Medulla oblongata (tissue), 1 donor: ENCODE data around the gene LMO1.

ENCODE experiments used
- DNase-seq: peaks from one replicate; pipeline ENCODE4 v3.0.0-alpha.2; 2015; ENCODE audit errors: extremely low spot score

LMO1 gene

DNA sequence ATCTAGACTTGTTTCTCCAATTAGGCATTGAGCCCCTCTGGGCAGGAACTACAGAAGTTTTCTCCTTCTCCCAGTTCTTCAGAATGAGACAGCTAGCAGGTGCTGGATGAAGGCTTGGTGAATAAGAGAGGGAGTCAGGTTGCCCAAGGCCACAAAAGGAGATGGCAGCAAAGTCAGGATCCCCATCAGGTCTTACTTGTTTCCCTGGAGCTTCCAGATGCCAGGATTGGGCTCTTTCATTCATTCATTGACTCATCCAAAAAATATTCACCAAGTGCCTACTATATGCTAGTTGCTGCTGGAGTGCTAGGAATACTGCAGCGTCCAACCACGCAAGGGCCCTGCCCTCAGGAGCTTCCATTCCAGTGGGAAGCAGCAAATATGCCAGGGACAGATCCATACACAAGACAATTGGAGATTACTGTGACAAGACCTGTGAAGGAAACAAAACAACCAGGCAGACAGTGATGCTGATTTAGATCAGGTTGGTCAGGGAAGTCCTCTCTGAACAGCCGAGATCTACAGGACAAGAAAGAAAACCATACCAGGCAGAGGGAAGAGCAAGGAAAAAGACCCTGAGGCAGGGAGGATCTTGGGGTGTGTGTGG lies 24.6 kb upstream of the LMO1 start:
- no peak for DNase-seq

DNA sequence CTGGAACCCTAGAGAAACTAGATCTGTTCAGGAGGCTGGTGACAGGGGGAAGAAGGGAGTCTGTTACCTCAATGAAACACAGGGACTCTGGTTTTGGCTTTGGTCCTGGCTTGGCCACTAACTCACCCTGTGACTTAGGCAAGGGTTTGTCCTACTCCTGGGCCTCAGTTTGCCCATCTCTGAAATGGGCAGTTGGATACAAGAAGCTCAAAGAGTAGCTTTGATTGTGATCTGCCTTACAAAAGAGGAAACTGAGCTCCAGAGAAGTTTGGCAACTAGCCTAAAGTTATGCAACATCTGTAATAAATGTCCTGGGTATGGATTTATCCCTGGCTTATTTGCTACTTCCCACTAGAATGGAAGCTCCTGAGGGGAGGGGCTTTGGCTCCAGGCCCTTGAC lies 24.0 kb upstream of the LMO1 start:
- no peak for DNase-seq

DNA sequence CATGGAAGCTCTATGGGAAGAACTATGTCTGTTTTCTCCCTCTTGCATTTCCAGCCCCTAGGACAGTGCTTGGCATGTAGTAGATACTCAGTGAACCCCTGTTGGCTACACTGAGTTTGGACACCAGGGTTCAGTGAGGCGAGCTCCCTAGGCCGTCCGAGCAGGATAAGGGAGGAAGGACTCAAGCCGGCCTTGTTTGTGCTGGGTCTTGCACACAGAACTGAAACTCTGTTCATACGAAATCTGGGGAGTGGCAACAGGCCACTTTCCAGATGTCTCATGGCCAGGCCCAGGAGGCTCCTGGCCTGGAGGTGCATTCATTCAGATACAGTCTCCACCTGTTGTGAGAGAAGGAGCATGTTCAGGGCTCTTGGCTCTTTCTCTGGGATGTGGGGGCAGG lies 23.6 kb upstream of the LMO1 start:
- no peak for DNase-seq

DNA sequence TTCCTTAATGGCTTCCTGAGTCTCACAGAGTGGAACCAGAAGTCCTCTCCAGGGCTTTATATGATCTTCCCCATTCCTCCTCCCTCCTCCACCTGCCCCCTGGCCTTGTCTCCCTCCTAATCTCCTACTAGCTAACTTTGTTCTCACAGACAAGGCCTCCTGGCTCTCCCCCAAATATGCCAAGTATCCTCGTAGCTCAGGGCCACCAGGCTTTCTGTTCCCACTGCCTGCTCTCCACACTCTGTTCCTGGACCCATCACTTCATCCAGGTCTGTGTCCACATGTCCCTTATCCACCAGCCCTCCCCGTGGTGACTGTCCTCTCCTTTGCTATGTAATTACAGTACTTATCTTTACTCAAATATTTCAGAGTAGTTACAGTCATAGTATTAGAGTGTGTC lies 23.2 kb upstream of the LMO1 start:
- DNase-seq: no peak

DNA sequence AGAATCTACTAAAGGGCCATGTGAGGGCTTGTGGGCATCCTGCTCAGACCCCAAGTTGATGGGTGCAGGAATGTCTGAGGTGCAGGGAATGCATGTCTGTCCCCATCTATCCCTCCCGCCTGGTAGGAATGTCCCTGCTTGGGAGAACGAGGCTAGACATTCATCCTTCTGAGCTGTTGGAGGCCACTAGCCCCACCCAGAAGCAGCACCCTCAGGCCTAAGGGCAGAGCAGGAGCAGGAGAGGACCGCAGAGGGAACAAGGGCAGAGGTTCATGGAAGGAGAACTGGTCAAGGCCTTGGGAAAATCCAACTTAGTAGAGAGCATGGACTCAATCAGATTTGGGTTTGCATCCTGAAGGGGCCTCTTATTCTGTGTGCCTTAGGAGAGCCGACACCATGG lies 22.1 kb upstream of the LMO1 start:
- DNase-seq: no peak

DNA sequence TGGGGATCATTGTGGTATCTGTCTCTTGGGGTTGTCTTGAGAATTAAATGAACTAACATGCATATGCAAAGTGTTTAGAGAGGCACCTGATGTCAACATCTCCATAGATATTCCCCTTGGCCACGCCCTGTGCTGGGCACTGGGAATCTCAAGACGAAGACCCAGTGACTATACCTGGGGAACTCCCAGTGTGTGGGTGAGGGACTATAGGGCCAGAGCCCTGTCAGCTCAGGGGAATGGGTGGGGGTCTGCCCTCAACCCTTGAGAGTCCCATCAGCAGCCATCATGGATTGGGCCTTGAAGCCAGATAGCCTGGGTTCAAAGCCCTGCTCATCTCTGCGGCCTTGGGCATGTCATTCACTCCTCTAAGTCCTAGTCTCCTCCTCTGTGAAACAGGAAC lies 21.6 kb upstream of the LMO1 start:
- DNase-seq: no peak

DNA sequence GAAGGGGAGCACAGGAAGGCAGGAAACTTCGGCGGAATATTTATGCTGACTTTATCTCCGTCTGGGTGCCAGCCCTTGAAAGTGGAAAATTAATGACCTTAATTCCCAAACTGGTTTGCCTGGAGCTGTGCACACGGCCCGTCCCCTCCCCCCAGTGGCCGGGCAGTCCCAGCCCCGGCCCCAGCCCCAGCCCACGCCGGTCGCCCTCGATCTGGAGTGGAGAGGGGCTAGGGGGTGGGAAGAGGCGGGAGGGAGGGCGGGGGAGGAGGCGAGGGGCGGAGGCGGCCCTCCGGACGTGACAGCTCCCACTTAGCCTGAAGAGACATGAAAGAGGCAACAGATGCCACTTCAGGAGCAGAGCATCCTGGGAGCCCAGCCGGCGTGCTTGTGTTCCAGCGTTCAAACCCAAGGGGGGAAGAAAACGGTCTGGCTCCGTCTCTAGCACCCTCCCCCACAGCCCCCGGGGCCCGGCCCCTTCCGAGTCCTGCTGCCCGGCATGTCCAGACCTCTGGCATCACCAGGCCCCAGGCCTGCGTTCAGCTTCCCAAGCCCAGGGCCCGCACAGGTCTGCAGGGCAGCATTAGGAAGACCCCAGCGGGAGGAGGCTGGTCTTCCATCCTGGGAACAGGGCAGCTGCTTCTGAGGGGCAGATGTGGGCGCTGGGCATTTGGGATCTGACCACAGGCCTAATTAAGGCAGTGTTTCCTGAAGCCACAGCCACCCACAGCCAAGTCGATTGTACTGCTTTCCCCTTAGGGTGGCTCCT lies 20.0 kb upstream of the LMO1 start:
- no peak for DNase-seq

DNA sequence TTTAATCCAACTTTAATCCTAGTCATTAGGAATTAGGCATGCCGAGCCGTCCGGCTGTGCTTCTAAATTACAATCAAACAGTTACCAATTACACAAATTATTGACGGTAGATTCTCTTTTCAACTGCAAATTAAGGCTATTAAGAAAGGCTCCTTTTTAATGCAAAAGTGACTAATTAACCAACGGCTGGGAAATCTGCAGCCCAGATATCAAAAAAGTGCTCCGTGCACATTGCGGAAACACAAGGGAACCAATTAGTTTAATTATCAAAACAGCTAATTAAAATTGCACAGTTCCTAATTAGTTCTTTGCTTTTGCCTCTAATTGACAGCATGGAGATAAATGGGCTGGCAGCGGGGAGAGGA lies 19.4 kb upstream of the LMO1 start:
- DNase-seq: no peak

DNA sequence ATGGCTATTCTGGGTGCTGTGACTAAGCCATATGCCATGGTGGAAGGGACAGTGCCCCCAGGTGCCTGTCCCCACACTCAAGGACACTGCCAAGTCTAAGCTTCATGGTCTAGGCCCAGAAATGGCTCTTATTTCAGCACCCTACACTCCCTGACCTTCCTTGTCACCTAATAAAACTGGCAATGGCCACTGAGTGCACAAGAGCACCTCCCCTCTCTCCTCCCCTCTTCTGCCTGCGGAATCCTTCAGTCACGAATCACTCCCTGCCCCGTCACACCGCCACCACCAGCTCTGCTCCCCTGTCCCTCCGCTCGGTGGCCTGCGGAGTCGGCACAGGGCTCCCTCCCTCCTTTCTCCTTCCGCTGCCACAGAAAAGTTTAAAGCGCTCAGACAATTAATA lies 19.0 kb upstream of the LMO1 start:
- DNase-seq: no peak

DNA sequence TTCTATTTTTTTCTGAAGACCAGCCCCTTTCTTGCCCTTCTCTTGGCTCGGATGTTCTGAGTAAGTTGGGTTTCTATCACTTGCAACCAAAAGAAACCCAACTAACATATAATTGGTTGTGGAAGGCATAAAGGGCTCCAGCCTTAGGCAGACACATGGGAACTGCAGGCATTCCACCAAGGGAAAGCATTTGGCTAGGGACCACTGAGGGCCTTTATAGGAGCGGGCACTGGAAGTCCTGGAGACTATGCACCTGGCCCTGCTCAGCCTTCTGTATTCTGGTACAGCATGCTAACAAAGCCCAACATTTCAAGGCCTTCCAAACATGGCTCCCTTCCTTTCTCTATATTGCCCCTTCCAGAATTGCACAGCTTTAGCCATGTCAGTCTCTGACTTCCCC lies 17.6 kb upstream of the LMO1 start:
- no peak for DNase-seq

DNA sequence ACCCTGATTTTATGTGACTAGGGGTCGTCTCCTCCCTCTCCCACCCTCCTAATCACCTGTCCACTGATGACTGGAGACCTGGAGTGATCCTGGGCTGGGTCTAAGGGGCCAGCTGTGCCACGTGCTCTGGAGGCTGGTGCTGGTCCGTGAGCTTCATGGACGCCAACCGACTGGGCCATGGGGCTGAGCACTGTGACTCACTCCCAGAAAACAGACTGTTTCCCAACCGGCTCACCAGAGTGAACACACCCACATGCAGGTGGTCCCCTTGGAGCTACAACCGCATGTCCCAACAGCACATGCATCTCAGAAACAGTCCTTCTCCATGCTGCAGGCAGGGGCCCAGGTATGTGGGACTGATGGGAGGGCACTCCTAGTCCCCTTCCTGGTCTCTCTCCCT lies 14.0 kb upstream of the LMO1 start:
- DNase-seq: no peak

DNA sequence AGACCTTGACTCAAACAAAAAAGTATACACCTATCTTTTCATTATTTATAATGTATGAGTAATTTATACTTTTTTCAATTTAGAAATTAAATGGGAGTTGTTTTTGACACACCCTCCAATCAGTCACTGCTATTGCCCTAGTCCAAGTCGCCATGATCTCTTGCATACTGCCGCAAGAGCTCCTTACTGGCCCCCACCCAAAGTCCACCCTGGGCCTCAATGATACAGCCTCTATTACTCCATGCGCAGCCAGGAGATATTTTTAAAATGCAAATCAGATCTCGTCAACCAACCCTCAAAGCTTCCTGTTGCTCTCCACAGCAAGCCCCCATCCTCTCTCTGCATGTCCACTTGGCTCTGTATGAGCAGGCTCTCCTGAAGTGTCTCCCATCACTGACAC lies 12.8 kb upstream of the LMO1 start:
- DNase-seq: no peak

DNA sequence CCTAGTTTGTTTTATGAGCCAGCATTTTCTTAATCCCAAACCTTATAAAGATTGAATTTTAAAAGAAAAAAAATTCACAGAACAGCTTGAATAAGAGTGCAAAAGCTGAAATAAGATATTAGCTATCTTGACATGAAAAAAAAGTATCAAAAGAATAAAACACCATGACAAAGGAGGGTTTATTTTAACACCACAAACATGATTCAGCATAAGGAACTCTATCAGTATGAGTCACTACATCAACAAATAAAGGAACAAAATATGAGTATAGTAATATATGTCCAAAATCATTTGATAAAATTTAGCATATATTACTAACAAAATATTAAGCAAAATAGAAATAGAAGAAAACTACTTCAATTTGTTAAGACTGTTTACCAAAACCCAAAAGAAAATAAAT lies 9.6 kb upstream of the LMO1 start:
- DNase-seq: no peak

DNA sequence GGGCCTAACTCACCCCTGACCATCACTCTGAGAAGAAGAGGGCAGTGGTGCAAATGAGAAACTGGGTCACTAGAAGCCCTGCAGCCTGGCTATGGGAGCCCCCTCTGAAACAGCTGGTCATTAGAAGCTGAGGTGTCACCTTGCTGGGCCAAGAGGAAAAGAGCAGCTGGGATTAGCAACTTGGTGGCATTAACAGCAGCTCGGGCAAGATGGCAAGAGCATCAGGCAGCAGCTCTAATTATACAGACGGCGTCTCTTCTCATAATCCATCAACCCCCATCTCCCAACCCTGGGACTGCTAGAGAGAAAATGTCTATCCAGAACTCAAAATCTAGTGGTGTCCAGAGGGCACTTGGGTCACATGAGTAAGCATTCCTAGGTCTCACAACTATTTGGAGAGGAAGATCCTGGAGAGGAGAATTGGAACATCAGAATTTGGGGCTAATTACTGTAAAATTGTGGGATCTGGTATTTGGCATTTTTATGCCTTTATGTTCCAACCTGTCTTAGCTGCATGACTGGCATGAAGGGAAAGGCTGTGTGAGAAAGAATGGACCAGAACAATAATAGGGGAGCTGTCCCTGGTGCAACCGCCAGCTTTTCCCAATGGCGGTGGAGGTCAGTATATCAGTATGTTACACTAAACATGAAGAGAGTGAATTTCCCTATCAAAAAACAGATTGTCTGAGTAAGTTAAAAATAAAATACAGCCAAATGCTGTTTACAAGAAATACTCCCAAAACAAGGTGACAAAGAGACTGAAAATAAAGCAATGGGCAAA lies 7.6 kb upstream of the LMO1 start:
- no peak for DNase-seq

DNA sequence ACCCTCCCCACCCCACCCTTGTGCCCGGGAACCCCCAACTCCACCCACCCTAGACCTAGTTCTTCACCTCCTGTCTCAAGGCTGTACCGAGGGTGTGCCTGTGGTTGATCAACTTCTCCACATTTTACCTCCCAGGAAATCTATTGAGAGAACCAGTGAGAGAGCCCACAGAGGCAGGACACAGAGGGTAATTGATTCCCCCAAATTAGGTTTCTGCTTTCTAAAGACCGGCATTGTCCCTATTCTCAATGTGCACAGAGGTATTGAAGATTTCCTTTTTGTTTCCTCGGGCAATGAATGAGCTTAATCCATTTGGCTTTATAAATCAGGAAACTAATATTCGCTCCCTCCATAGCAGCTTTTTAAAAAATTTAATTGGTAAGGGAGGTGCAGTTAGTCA lies 6.0 kb upstream of the LMO1 start:
- DNase-seq: no peak

DNA sequence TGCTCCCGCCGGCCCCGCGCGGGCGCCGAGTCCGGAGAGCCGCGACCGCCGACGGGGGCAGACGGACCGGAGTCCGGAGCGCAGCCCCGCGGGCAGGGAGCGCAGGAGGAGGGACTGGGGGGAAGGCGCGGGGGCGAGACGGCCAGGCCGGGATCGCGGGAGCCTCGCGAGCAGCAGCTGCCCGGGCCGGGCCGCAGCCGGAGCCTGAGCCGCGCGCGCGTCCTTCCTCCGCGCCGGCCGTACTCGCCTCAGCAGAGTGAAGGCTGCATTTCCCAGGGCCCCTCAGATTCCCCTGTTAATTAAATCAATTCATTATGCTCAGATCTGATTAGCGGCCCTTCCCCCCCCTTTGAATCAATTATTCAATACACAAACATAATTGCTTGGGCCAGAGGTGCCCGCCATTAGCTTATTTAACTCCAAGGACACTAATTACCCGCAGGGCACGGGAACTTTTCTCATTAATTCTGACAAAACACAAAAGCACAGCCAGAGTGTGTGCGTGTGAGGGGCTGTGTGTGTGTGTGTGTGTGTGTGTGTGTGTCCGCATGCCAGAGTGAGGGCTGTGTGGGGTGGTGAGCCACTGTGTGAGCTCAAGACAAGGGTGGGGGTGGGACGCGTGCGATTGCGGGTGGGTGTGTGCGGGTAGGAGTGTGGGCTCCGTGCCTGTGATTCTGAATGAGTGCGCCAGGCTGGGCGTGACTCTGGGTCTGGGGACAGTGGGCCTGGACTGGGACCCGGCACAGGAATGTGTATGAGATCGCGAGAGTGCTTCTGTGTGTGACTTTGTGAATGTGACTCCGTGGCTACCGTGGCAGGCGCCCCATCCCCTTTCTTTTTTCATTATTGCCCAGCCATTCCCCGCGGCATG lies 5.1 kb upstream of the LMO1 start:
- DNase-seq: no peak

DNA sequence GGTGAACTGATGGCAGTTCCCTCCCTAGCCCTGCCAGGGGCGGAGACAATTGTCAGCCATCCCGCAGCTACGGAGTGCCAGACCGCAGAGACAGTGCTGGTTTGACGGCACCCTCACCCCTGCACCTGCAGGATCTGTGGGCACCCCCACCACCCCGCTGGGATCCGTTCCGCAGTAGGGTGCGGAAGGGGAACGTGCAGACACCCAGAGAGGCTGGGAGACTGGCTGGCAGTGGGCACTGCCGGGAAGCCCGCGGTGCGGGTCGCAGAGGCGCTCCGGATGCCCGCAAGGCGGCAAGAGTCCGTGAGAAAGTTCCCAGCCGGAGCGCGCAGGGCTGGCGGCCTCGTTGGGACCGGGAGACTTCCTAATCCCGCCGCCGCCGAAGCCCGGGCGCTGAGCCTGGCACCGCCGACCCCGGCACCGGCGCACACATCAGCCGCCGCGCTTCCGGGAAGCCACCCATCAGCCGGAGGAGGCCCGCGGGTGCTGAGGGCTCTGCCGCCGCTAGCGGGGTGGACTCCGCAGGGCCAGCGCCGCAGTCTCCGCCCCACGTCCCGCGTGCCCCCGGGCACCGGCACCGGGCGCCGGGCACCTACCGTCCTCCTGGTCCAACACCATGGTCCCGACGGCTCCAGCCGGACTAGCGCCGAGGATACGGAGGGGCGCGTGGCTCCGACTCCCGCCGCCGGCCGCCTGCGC lies 4.3 kb upstream of the LMO1 start:
- DNase-seq: no peak

DNA sequence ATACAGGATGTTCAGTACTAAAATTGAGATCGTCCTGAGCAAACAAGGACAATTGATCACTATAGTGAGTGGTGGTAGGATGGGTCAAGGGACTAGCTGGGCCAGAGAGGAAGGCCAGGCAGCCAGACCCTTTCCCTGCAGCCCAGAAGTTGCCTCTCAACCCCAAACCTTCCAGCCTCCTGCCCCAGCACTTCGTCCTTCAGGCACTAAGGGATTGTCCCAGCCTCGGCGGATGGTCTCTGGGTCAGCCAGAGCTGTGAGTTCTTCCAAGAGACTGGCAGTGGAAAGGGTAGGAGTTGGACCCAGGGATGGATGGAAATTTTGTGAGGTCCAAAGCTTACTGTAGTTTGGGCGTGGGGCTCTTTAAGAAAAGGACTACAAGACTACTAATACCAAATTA lies 3.6 kb upstream of the LMO1 start:
- no peak for DNase-seq

DNA sequence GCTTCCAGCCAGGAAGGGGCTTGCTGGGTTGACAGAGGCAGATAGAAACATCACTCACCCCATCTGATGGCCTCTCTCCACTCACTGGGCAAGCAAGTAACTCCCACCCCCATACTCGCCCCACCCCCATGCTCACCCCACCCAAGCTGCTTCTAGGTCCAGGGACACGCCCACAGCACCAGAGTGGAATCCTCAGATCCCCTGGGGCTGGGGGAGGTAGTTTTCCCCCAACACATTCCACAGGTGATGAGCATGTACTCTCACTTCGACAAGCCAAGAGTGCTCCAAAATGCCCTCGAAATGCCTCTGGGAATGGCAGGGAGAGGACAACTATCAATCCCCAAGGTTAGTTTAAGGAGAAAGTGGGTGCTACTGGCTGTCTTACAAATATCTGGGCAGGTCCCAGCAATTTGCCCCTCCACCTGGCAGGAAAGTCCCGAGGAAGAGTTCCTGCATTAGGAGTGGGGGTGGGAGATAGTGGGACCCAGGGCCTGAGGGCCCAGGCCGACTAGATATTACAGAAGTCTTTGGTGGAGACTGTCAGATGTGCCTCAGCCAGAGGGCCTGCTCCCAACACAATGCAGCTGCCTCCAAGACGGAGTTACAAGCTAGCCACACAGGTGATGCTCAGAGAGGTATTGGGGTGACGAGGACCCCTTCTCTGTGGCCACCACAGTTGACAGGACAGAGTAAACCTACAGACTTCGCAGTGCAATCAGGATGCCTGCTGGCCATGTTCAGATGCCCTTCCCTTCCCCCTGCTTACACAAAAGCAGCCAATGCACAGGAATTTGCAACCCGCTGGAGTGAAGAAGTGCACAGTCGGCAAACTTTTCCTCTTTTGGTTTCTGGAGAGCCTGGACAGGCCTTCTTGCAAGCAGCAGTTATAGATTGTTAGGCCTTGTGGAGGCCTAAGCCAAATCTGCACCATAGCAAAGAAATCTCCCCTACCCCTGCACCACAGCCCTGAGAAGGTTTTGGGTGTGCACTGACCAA lies 2.9 kb upstream of the LMO1 start:
- DNase-seq: no peak

DNA sequence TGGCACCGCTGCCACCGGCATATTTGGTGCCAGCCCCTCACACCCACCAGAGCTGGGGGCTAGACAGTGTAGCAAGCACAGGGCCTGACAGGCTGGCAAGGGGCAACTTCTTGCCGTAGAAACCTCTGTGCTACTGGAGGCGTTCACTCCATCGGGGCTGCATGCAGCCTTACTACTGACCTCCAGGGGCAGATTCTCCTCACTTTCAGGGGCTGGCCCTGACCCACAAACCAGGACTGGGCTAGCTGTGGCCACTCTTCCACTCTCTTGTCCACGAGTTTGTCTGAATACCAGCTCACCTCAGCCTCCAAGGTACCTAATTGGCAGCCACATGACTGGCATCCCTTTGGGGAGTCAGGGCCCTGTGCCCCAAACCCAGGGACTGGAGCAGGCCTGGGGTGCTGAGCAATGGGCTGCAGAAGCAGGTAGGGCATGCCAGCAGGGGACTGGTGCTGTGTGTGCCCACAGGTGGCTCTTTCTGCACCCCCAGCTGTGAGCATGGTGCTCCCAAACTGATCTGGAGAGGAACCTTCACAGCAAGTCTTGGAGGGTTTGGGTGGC lies 2.1 kb upstream of the LMO1 start:
- DNase-seq: no peak
